HG02938 (cell line): ENCODE data around the gene MIPEP.
"Not testable (repeated sequence)": the region's sequence is repeated elsewhere in the genome, so short reads cannot be mapped to it uniquely, and the experiment has no call there.

Source experiments
- ATAC-seq: cut with Tn5 transposase; IDR thresholded peaks from one replicate; pipeline ENCODE4 v1.9.1; 2021; ENCODE audit warnings: mild to moderate bottlenecking, moderate library complexity; ENCODE audit not compliant: unreplicated experiment

The MIPEP gene

DNA sequence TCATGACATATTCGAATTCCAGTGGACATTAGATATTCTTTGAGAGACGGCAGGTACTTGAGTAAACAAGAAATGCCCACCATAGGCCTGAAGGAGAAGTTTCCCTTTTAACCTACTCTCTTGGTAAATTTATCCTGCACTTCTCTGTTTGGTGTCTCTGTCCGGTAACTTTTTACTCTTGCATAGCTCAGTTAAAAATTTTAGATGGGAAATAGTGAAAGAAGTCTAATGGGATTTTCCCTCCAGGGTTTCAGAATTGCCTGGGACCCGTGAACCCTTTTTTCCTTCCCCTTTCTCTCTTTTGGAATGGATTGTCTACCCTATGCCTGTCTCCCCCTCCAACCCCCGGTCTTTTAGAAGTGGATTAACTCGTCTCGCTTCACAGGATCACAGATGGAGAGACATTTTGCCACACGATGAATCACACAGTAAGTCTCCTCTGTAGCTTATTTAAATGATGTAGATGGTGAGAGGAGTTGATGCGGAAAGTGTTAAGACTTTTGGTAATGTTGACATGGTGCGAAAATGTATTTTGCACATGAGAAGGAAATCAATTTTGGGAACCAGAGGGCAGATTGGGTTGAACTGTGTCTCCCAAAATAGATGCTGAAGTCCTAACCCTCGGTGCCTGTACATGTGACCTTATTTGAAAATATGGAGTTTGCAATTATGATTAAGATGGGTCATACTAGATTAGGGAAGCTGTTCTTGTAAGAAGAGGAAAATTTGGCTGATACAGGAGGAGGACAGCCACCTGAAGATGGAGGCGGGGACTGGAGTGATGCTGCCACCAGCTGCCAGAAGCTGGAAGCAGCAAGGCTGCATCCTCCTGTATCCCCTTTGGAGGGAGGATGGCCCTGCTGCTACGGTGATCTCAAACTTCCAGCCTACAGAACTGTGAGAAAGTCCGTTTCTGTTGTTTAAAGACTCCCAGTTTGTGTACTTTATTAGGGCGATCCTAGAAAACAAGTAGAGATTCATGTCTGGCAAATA, 711 bp upstream of the MIPEP start:
- ATAC-seq, result no peak

DNA sequence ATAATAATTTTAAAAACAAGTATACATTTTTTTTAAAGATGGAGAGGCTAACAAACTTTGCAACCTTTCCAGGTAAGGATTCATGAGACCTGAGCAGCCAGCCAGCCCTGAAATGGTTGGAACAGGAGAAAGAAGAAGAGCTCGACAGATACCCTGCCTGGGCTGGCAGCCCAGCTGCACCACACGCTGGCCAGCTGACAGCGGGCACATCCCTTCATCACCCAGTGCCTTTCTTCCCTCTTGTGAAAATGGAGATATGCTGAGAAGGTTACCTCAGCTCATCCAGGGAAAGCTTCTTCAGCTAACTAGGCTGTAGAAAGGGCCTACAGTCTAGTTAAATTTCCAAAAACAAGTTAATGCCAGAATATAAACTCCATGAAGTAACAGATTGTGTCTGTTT, 4.8 kb downstream of the MIPEP start:
- not testable (repeated sequence) for ATAC-seq

DNA sequence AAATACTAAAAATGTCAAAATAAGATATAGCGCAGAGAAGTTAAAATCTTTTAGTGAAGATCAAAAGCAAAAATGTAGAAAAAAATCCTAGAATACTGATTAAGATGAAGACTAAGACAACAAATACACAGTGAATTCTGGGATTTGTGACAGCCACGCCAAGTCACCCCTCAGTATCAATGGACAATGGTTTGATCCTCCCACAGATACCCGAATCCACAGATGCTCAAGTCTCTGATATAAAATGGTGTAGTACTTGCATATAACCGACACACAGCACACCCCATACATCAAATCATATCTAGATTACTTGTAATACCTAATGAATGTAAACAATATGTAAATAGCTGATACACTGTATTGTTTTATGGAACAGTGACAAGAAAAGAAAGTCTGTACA, 5.9 kb downstream of the MIPEP start:
- no peak for ATAC-seq

DNA sequence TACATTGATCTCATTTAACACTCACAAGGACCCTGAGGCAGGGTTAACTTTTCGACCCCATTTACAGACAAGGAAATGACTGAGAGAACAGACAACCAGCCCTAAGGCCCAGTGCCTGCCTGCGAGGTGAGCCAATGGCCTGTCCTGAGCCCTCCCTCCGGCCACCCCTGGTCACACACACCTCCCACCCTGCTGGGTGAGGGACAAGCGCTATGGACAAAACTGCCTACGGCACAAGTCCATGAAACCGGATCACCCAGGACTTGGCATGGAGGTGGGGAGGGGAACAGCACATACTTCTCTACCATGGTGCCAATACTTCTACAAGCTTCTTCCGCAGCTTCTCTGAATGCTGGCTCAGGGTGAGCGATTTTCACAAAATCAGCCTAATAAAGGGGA, 7.8 kb downstream of the MIPEP start:
- ATAC-seq, result not testable (repeated sequence)

DNA sequence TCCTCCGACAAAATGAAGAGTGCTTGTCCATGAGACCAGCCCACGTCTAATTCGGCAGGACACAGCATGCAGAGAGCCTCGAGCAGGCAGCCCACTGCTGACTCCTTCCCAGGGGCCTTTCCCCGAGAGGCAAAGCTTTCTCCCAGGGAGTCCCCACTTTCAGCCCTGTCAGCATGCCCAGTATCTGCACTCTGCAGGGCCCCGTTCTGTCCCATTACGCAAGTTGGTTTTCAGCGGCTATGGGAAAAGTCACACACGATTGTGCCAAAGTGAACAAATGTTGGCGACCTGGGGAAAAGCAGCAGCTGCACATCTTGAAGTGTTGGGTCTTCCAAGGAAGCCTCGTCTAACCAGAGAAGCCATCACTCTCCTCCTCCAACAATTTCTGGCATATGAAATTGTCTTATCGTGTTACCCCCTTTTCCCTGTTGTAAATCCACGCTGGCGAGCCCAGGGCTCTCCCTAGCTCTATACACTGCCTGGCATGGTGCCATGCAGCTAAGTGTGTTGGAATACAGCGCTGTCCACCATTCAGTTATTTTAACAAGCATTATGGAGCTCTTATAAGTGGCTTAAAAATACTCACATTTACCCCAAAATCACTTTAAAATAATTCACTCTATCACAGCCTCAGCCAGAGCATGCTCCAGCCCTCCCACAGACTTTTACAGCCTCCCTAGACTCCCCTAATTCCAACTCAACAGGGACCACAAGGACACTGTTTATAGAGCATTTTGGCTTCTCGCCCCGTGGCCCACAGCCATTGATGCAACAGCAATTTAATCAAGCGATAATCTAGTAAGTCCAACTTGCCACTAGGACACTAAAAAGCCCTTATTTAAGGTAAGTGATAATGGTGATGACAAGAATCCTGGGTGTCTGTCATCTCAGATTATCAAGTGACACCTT, 8.5 kb downstream of the MIPEP start:
- not testable (repeated sequence) for ATAC-seq

DNA sequence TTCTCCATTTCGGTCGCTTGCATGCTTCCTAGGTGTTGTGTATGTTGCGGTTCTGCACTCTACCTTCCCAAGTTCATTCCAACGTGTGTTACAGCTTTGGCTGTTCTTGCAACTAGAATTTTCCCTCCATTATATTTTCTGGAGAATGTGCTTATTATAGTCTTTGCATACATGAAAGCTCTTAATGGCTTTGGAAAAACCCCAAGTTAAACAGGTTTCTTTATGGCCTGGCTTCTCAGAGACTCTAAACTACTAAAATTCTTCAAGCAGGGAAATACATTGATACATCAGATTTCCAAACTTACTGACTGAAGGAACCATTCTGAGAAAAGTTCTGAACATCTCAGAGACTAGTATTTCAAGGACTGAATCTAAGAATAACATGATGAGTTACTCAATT, 11.9 kb downstream of the MIPEP start:
- ATAC-seq, result no peak

DNA sequence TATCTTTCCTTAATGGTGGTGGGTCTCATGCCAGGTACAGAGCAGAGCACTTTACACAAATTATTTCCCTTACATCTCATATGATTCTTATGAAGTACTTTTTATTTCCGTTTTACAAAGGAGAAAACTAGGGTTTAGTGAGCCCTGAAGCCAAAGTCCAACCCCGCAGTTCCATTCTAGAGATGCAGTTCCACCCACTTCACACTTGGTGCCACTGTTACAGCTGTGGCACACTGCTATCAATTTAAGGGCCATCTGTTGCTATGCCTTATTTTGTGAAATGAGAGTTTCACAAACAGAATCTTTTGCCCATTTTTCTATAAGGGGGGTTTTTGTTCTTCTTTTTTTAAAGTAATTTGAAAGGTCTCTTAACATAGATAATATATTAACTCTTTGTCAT, 12.9 kb downstream of the MIPEP start:
- no peak for ATAC-seq

DNA sequence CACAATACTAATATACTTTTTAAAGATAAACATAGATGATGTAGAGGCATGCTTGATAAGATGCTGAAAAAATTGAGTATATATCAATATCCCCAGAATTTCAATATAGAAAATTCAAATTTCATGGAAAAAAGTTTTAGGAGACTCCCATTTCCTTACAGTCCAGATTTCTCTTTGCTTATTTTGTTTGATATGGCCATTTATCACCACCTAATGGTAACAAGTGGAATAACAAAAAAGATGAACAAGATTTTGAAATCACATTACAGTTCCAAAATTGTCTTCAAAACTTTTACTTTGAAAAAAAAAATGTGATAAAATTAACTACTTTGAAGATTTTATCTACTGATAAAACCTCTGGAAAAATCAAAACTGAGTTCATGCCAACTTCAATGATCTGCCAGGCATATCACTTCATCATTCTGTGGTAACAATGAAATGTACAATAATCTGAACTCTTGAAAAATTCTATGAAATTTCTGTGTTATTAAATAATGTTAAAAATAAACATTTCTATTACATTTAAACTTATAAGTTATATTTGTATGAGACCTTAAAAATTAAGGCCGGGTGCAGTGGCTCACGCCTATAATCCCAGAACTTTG, 17.5 kb downstream of the MIPEP start:
- no peak for ATAC-seq

DNA sequence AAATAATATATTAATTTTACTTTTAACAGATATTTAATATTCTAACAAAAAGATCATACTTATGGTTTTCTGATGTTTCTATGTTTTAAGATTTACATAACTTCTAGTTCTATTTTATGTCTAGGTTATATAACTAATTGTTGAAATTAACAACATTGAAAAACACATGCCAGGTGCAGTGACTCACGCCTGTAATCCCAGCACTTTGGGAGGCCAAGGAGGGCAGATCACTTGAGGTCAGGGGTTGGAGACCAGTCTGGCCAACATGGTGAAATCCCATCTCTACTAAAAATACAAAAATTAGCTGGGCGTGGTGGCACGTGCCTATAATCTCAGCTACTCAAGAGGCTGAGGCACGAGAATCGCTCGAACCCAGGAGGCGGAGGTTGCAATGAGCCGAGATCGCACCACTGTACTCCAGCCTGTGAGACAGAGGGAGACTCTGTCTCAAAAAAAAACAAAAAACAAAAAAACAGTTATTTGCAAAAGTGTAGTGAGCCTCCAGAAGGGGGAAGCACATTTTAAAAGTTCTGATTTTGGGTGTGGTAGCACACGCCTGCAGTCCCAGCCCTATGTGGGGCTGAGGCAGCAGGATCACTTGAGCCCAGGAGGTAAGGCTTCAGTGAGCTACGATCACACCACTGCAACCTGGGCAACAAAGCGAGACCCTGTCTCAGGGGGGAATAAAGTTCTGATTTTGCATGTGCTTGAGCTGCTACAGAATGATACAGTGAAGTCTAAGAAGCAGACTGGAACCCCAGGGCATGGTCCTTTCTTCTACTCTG, 18.7 kb downstream of the MIPEP start:
- no peak for ATAC-seq

DNA sequence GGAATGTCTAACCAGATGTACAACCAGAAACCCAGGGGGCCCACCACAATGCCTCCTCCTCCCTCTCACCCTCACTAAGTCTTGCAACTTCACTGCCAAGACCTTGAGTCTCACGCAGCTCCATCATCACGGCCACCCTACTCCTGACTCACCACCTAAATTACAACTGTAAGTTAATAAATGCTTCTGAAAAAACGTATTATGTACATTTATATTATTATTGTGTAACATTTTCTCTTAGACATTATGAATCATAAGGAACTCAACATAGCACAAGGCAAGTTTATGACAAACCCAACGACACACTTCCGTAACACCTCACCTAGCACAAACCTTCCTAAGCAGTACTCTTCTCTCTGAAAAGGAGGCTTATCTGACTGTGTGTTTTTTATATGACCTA, 20.7 kb downstream of the MIPEP start:
- ATAC-seq, result no peak

DNA sequence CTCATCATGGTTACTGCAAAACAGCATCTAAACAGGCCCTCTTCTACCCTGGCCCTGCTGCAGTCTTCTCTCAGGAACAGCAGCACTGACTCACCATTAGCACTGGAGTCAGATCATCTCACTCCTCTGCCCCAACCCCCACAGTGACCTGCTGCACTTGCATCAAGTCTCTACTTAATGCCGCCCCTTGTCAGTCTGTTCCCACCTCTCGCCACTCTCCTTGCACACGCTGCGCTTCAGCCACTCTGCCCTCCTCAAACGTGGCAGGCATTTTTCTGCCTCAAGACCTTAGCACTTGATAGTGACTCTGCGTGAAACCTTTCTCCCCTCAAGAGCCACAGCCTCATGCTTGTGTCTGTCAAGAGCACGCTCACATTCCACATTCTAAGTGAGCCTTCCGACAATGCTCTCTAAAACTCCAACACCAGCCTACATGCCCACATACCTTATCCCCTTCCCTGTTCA, 22.1 kb downstream of the MIPEP start:
- ATAC-seq, result no peak

DNA sequence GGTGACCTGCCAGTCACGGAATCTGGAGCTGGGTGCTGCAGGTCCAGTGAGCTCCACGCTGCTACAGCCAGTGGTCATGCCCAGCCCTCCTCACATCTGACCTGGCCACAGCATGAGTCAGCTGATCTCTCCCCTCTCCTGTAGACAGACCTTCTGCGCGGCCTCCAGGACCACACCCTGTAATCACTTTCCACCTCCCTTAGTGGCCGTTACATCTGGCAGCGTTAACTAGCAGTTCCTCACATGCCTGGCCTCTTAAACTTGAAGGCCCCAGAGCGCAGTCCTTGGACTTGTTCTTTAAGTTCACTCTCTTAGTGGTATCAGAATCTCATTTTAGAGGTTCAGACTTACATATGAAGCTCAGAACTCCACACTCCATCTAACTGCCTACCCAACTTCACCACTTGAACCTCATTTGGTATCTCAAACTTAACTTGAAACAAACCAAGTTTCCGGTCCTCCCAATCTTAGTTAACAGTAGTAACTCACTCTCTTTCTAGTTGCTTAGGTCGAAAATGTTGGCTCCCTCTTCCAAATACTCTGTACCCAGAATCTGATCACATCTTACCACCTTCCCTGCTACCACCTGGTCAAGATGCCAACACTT, 22.7 kb downstream of the MIPEP start:
- no peak for ATAC-seq

DNA sequence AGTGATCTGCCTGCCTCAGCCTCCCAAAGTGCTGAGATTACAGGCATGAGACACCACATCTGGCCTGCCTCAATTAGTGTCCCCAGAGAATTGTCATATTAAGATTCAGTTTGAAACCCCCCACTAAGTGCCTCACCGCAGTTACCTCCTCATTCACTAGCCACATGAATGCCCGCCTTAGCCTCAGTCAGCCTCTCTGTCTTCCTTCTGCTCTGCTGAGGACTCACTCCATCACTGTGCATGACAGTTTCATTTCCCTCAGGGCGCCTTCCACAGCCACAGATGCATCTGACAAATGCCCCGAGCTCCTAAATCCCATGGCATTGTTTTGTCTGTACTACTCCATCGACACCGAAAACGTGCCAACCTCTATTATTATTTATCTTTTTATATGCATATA, 23.3 kb downstream of the MIPEP start:
- no peak for ATAC-seq

DNA sequence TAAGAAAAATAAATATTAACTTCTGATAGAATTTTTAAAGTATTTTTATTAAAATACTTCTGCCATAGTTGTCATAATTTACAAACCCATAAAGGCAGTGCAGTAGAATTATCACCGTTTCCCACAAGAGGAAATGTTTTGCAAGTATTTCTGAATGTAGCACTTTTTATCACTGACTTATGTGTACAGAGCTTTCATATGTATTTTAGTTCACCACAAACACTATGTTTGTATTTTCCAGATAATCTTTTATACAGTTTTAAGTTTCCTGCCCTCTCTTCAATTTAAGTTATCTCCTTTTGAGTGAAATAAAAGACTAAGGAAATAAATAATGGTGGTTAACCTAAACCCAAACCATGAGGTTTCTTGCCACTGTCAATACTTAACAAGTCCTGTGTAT, 24.2 kb downstream of the MIPEP start:
- ATAC-seq, result no peak

DNA sequence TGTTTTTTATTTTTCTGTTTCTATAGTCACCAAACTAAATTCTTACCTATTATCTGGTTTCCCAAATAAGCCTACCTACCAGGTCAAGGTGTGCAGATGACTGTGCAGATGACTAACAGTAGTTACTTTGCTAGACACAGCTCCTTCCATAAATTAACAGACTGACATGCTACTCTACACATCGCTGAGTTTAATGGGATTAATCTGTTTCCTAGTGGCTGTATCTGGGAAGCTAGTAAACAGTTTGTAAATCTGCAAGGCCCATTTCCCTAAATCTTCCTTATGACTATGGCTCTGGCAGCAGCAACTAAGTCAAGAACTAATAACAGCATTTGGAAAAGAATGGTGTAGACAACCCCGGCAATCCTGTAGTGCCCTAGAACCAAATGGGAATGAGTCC, 27.9 kb downstream of the MIPEP start:
- ATAC-seq, result no peak

DNA sequence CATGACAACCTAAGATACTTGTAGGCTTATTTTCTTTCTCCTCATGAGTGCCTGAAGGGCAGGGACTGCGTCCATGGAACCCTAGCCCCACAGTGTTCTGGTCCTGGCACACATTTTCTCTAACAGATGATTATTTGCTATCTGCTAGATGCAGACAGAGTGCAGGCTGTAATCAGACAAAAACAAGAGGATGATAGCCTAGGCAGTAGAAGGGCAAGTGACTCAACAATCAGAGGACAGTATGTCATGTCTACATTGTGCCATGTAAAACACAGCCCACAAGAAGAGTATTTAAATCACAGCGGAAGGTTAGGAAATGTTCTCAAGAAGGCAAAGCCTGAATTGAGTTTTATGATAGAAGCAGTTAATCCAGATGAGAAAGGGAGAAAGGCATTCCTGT, 29.3 kb downstream of the MIPEP start:
- no peak for ATAC-seq

DNA sequence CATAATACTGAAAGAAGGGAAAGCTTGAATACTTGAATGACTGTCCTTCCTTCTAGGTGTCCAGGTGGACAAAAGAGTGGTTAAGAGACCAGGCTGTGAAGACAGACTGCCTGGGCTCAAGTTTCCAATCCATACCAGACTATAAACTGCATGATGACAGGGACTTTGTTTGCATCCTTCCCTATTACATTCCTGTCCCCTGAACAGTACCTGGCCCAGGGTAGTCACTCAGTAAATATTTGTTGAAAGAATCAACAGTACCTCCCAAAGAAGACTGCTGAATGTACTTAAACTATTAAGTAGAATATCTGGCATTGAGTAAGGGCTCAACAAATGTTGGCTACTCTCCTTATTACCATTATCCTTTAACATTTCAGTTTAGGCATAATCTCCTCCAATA, 29.7 kb downstream of the MIPEP start:
- ATAC-seq, result no peak

DNA sequence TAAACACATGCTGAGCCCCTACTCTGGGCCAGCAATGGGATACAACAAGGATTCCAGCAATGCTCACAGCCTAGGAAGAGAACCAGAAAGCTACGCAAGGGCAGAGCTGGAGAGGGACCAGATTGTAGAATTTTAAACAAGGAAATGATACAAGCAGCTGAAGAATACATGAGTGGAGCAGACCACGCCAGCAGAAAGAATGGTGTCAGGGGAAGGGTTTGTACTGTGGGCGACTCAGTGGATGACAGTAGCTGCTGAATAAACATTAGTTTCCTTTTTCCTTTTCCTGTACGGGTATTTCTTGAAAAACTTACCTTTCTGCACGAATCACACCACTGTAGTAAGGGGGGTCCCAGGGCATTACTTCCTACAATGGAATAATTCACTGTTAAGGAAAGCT, 30.7 kb downstream of the MIPEP start:
- no peak for ATAC-seq

DNA sequence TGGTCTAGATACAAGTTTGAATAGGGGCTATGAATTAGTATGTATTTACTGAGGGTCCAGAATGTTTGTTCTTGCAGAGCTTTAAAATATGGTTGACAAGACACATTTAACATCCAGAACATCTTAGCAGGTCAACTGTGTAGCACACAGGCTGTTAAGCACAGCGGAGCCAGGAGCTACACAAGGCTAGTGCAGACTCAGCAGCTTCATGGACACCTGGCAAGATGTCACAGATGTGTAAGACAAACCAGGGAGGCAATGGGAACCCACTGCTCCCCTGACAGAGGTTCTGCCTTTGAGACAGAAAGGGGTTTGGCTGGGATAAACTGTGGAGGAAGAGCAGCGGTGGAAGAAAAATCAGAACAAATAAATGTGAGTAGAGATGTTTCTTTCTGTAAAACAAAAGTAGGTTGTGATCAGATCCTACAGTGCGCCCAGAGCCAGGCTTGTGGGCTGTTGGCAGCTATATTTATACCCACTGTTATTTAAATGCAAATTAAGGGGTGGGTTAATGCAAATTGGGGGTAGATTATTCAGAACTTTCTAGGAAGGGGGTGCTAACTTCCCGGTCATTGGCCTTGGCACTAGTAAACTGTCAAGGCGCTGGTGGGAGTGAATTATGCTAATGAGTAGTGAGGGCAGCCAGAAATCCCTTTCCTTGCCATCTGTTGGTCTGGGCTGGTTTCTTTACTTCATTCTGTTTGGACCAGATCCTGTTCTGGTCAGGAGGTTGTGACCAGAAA, 33.0 kb downstream of the MIPEP start:
- no peak for ATAC-seq
